HG02884 (cell line): ENCODE measurements around the gene PEPD.

Experiments
- ATAC-seq: cut with Tn5 transposase; IDR thresholded peaks from one replicate; pipeline ENCODE4 v1.9.1; 2021; ENCODE audit warnings: mild to moderate bottlenecking, moderate library complexity; ENCODE audit not compliant: unreplicated experiment

PEPD gene

GRCh38 chr19:33476151-33476707, 45.4 kb downstream of the PEPD start:
- no peak for ATAC-seq

- no peak for ATAC-seq
These were observed 47.8 kb downstream of the PEPD start for GRCh38 chr19:33473653-33474305.

- ATAC-seq = no peak
These were observed 48.6 kb downstream of the PEPD start for GRCh38 chr19:33472691-33473652.

- no peak for ATAC-seq
These were observed 49.4 kb downstream of the PEPD start for GRCh38 chr19:33472226-33472625.

- ATAC-seq = no peak
These were observed 50.2 kb downstream of the PEPD start for GRCh38 chr19:33471111-33471996.

- no peak for ATAC-seq
These were observed 50.9 kb downstream of the PEPD start for GRCh38 chr19:33470686-33471085.

GRCh38 chr19:33470040-33470330, 51.6 kb downstream of the PEPD start:
- no peak for ATAC-seq

- ATAC-seq = no peak
These were observed 52.2 kb downstream of the PEPD start for GRCh38 chr19:33469171-33470039.

GRCh38 chr19:33468361-33469170, 53.0 kb downstream of the PEPD start:
- no peak for ATAC-seq

GRCh38 chr19:33467851-33468250, 53.7 kb downstream of the PEPD start:
- no peak for ATAC-seq

- no peak for ATAC-seq
These were observed 55.8 kb downstream of the PEPD start for GRCh38 chr19:33465834-33466233.

- ATAC-seq = no peak
These were observed 56.2 kb downstream of the PEPD start for GRCh38 chr19:33465371-33465770.

GRCh38 chr19:33464733-33465115, 56.9 kb downstream of the PEPD start:
- ATAC-seq = no peak

GRCh38 chr19:33464010-33464732, 57.4 kb downstream of the PEPD start:
- ATAC-seq = no peak

GRCh38 chr19:33463199-33463598, 58.4 kb downstream of the PEPD start:
- ATAC-seq = no peak

GRCh38 chr19:33462112-33462791, 59.3 kb downstream of the PEPD start:
- no peak for ATAC-seq

- ATAC-seq = no peak
These were observed 60.1 kb downstream of the PEPD start for GRCh38 chr19:33461256-33462111.
